OCI-LY1 (cell line): ENCODE results near the gene BMPR1B.

Source experiments
- EZH2 ChIP-seq: fragments of 200-600 bp; sonication (generic), shearing (Covaris generic); IDR thresholded peaks from 2 replicates; pipeline ENCODE4 v1.8.0; 2017; ENCODE audit warnings: borderline replicate concordance, mixed run types, mild to moderate bottlenecking, antibody characterized with exemption, low read length, moderate library complexity, mixed read lengths
- TF ChIP-seq, protein P1 (sequence below): fragments of 200-600 bp; sonication (generic), shearing (Covaris generic); IDR thresholded peaks from 2 replicates; pipeline ENCODE4 v1.5.1; 2017; ENCODE audit warnings: mild to moderate bottlenecking, antibody characterized with exemption, low read length, moderate library complexity, mixed read lengths

DNA sequence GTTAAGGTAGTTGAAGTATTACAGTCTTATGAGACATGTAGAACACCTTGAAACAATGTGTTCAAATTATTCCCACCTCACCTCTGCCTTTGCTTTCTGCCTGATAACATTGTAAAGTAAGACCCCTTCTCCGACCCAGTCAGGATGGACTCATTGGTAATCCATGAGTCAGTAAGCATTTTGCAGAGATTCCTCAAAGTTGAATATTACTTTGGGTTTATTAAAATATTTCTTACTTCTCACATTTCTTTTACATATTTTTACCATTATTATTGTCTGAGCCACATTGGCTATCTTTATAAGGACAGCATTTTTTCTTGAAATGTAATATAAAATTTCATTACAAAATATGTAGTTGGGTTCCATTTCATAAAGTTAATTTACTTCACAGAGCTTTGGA lies 201.6 kb downstream of the BMPR1B start:
- TF ChIP-seq, protein P1, sequence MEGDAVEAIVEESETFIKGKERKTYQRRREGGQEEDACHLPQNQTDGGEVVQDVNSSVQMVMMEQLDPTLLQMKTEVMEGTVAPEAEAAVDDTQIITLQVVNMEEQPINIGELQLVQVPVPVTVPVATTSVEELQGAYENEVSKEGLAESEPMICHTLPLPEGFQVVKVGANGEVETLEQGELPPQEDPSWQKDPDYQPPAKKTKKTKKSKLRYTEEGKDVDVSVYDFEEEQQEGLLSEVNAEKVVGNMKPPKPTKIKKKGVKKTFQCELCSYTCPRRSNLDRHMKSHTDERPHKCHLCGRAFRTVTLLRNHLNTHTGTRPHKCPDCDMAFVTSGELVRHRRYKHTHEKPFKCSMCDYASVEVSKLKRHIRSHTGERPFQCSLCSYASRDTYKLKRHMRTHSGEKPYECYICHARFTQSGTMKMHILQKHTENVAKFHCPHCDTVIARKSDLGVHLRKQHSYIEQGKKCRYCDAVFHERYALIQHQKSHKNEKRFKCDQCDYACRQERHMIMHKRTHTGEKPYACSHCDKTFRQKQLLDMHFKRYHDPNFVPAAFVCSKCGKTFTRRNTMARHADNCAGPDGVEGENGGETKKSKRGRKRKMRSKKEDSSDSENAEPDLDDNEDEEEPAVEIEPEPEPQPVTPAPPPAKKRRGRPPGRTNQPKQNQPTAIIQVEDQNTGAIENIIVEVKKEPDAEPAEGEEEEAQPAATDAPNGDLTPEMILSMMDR: no peak
- TF ChIP-seq EZH2: no peak
